ENCODE data around the gene KLHL14.

DNA sequence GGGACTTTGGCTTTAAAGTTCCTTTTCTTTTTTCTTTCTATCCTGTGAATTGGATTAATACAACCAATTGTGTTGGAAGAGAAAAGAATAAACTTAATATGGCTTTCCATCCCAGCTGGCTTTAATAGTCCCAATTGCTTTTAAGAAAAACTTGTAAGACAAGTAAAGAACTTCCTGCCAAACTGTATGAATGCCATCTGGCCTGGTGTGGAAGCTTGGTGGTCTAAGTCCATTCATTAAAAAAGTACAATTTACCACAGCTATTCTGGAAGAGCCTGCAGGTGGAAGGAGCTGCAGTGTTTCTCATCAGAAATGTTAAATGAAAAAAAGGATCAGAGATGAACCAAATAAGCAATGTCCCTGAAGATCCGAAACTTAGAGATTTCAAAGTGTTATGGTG is 103.9 kb downstream of the KLHL14 start:
- TF ChIP-seq POLR2A (IDR thresholded peaks at IDR 0.05; ENCODE audit: low read depth, low read length) (no peak), TAF1 (IDR thresholded peaks at IDR 0.05; ENCODE audit: borderline replicate concordance, low read depth, low read length) (no peak)

Data from GM12892 (cell line).